A549 (cell line): Measurements from ENCODE around the gene RAET1L. TPM values are rescaled to one million over a fixed set of nuclear protein-coding genes. Genes with fewer than 3 reads are reported as not detected.
"Not testable (repeated sequence)": the region's sequence is repeated elsewhere in the genome, so short reads cannot be mapped to it uniquely, and the experiment has no call there.

Experiments
- ATAC-seq, 2 experiments: fragments of 200-7000 bp in 1 of 2; fragments of >200 bp in 1 of 2; cut with Nextera tagmentation in 1 of 2; cut with Tn5 transposase in 1 of 2; 3 replicates each; pipeline versions ENCODE4 v1.8.0 to v1.9.1; 2018 to 2020; ENCODE audit warnings: mild to moderate bottlenecking in 1 of 2, moderate library complexity in 1 of 2
- CTCF ChIA-PET: fragments of 300-600 bp; sonication (Branson Sonifier 250); formaldehyde crosslinking; extraction: SDS; loops from one replicate; lab custom pipeline; 2021; ENCODE audit warnings: antibody characterized with exemption, inconsistent platforms; lab: Yijun Ruan, JAX
- POLR2A ChIA-PET: fragments of 350-600 bp; formaldehyde crosslinking; extraction: SDS; loops from one replicate; lab custom pipeline; 2021; ENCODE audit warnings: antibody characterized with exemption, inconsistent platforms; lab: Yijun Ruan, JAX
- DNase-seq, 2 experiments: peaks; one replicate each; pipeline versions ENCODE4 v3.0.0 to v3.0.0-alpha.2; 2011 to 2016; ENCODE audit warnings: low read depth in 1 of 2, low spot score in 1 of 2
- FAIRE-seq: peaks from 2 replicates; lab custom pipeline; 2011; peaks lifted over from hg19 to GRCh38; lab: Jason Lieb, UNC
- H3K27ac ChIP-seq, 2 experiments: fragments of >200 bp; sonication (Bioruptor Twin); formaldehyde crosslinking; 3 replicates each; pipeline ENCODE4 v1.5.1; 2016 to 2017
- H3K4me1 ChIP-seq: fragments of >200 bp; sonication (Bioruptor Twin); formaldehyde crosslinking; 3 replicates; pipeline ENCODE4 v1.6.1; 2016
- H3K4me2 ChIP-seq: fragments of >200 bp; sonication (Bioruptor Twin); formaldehyde crosslinking; 3 replicates; pipeline ENCODE4 v1.6.1; 2016
- H3K4me3 ChIP-seq: fragments of >200 bp; sonication (Bioruptor Twin); formaldehyde crosslinking; 3 replicates; pipeline ENCODE4 v1.5.1; 2016
- H3K9me3 ChIP-seq: fragments of >200 bp; sonication (Bioruptor Twin); formaldehyde crosslinking; 3 replicates; pipeline ENCODE4 v1.6.1; 2016
- BHLHE40 ChIP-seq: IDR thresholded peaks from 2 replicates; pipeline ENCODE4 v1.6.1; 2012; ENCODE audit warnings: low read depth, low read length, inconsistent platforms
- CHD4 ChIP-seq: fragments of 200-600 bp; sonication (generic); IDR thresholded peaks from 2 replicates; pipeline ENCODE4 v1.6.1; 2016; ENCODE audit warnings: antibody characterized with exemption, mild to moderate bottlenecking, borderline replicate concordance
- EHF ChIP-seq: fragments of 250-450 bp; sonication (Bioruptor Pico); IDR thresholded peaks from 2 replicates; pipeline ENCODE4 v1.5.0; 2020; ENCODE audit warnings: mild to moderate bottlenecking
- EHMT2 ChIP-seq: fragments of 200-600 bp; sonication (generic); IDR thresholded peaks from 2 replicates; pipeline ENCODE4 v1.6.1; 2016; ENCODE audit warnings: antibody characterized with exemption, low read depth, mild to moderate bottlenecking, moderate library complexity
- EP300 ChIP-seq, 2 experiments: fragments of >200 bp; sonication (Bioruptor Twin); formaldehyde crosslinking; IDR thresholded peaks; 2 replicates in 1 of 2; 3 replicates in 1 of 2; pipeline ENCODE4 v1.6.1; 2016 to 2017
- ESRRA ChIP-seq: fragments of 150-350 bp; IDR thresholded peaks from 2 replicates; pipeline ENCODE4 v1.6.1; 2014; ENCODE audit warnings: mild to moderate bottlenecking, low read length, borderline replicate concordance
- FOSL2 ChIP-seq, 2 experiments: fragments of 450-650 bp in 1 of 2; fragments of >200 bp in 1 of 2; sonication (Bioruptor Twin) in 1 of 2; formaldehyde crosslinking; IDR thresholded peaks; 2 replicates each; pipeline versions ENCODE4 v1.5.0 to v1.6.1; 2016 to 2020; ENCODE audit warnings: mild to moderate bottlenecking in 1 of 2, moderate library complexity in 1 of 2
- FOXS1 ChIP-seq: fragments of 250-450 bp; sonication (Bioruptor Pico); IDR thresholded peaks from 2 replicates; pipeline ENCODE4 v1.5.0; 2020; ENCODE audit warnings: mild to moderate bottlenecking, moderate library complexity
- HOXB13 ChIP-seq: fragments of 250-450 bp; sonication (Bioruptor Pico); IDR thresholded peaks from 2 replicates; pipeline ENCODE4 v1.5.0; 2020; ENCODE audit warnings: low read depth, mild to moderate bottlenecking, moderate library complexity
- KDM5A ChIP-seq: fragments of 200-600 bp; sonication (generic); IDR thresholded peaks from 2 replicates; pipeline ENCODE4 v1.6.1; 2016; ENCODE audit warnings: antibody characterized with exemption, mild to moderate bottlenecking
- MYC ChIP-seq: IDR thresholded peaks from 2 replicates; pipeline ENCODE4 v1.6.1; 2012; ENCODE audit warnings: mild to moderate bottlenecking, inconsistent platforms, low read length, improper control_type of control experiment, borderline replicate concordance
- POLR2A ChIP-seq: IDR thresholded peaks from 2 replicates; pipeline ENCODE4 v1.6.1; 2012; ENCODE audit warnings: mild to moderate bottlenecking, low read length
- SMC3 ChIP-seq: fragments of >200 bp; sonication (Bioruptor Twin); formaldehyde crosslinking; IDR thresholded peaks from 3 replicates; pipeline ENCODE4 v1.6.1; 2018; ENCODE audit warnings: inconsistent platforms
- TP53 ChIP-seq: fragments of 250-450 bp; sonication (Bioruptor Pico); IDR thresholded peaks from 2 replicates; pipeline ENCODE4 v1.5.0; 2021; ENCODE audit warnings: mild to moderate bottlenecking, moderate library complexity
- ZSCAN20 ChIP-seq: fragments of 250-450 bp; sonication (Bioruptor Pico); IDR thresholded peaks from 2 replicates; pipeline ENCODE4 v1.8.0; 2022; ENCODE audit warnings: mild to moderate bottlenecking, moderate library complexity
- WGBS: methylation state at CpG from one replicate; pipeline ENCODE4 v1.1.6; 2017; ENCODE audit errors: missing lambda C conversion rate; 5-methylcytosine and 5-hydroxymethylcytosine counted together
- polyA plus RNA-seq, 4 experiments: library from polyadenylated mRNA; depleted of rRNA in 3 of 4; stranded (reverse); fragments of >200 nt; fragmentation: RNase III in 1 of 4; extraction: RNeasy Plus Mini Kit Qiagen cat#74134 plus additional on column Dnase treatment in 1 of 4; gene quantifications; 2 replicates in 3 of 4; 3 replicates in 1 of 4; pipeline ENCODE4 v1.2.3, GENCODE V29; 2011 to 2017
- TF ChIP-seq, protein P1 (sequence below): fragments of >200 bp; sonication (Bioruptor Twin); formaldehyde crosslinking; IDR thresholded peaks from 3 replicates; pipeline ENCODE4 v1.5.1; 2016
- TF ChIP-seq, protein P2 (sequence below): fragments of 250-450 bp; sonication (Bioruptor Pico); IDR thresholded peaks from 2 replicates; pipeline ENCODE4 v1.5.0; 2021; ENCODE audit warnings: mild to moderate bottlenecking, moderate library complexity, borderline replicate concordance

The RAET1L gene
- polyA plus RNA-seq, 2 of the 4 experiments (the other 2 are of a cell fraction), result 0.22 TPM; not detected in 1

DNA sequence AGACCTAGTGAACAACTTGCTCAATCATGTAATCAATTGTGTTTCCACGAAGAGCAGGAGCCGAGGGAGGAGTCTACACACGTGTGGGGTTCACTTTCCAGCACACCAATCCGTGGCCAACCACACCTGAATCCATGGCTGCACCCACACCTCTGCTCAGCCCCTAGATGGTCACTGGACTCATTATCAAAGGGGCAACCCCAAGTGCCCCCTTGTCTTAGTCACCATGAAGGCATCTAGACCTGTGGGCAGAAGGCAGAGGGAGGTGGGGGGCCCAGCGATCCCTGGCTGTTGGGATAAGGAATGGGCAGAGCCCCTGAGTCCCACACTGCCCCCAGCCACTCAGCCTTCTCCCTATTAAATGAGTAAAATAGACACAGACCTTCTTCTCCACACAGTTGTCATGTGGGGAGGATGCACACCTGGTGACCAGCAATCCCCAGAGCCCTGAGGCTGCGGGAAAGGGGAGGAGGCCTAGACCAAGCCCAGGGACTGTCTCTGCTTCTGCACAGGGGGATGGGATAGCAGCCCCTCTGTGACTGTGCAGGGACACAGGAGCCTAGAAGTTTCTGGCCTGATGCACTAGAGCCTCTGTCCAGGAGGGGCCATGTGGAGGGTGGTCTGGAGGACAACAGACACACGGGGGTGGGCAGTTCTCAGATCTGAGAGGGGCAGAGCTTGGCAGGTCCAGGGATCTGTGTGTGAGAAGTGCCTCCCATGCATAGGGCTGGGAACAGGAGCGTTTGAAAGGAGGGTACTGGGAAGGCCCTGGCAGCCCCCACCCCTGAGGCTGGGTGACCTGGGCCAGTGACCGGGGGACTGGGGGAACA, 1.9 kb upstream of the RAET1L start (continued):
- TF ChIP-seq, protein P1, sequence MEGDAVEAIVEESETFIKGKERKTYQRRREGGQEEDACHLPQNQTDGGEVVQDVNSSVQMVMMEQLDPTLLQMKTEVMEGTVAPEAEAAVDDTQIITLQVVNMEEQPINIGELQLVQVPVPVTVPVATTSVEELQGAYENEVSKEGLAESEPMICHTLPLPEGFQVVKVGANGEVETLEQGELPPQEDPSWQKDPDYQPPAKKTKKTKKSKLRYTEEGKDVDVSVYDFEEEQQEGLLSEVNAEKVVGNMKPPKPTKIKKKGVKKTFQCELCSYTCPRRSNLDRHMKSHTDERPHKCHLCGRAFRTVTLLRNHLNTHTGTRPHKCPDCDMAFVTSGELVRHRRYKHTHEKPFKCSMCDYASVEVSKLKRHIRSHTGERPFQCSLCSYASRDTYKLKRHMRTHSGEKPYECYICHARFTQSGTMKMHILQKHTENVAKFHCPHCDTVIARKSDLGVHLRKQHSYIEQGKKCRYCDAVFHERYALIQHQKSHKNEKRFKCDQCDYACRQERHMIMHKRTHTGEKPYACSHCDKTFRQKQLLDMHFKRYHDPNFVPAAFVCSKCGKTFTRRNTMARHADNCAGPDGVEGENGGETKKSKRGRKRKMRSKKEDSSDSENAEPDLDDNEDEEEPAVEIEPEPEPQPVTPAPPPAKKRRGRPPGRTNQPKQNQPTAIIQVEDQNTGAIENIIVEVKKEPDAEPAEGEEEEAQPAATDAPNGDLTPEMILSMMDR, result no peak
- TF ChIP-seq CHD4, result no peak
- TF ChIP-seq ESRRA, result no peak
- no peak for TF ChIP-seq EHF (CRISPR knock-in tag)
- no peak for TF ChIP-seq TP53 (CRISPR knock-in tag)

DNA sequence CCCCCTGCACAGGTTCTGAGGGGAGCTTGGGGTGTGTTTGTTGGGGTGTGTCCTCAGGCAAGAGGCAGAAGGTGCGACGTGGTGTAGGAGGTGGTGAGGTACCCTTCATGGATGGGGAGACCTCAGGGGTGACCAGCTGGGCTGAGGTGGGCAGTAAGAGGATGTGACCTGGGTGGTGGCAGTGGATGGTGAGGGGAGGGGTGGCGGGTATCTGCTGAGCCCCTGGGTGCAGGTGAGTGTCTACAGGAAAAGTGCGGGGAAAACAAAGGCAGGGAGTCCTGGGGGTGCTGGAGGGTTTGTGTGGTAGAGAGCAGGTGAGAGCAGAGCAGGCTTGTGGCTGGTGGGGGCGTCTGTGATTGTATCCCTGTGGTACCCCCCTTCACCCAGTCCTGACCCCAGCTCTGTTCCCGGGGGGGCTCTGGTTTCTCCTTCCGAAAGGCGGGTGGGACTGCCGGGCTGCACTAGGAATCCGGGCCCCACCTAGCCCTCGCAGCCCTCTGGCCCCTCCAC, 631 bp downstream of the RAET1L start:
- FAIRE-seq (no peak), DNase-seq (no peak), ATAC-seq (no peak)
- ChIA-PET POLR2A (no interaction called here), CTCF (no interaction called here)
- Histone ChIP-seq H3K4me3 (no peak overlapping the region), H3K9me3 (no peaks in the 10 kb centered on the region), H3K27ac (peak overlapping the region in 1 of 2 experiments; percentile 58; a peak in 3 of 6 replicates), H3K4me1 (peaks cover 11% of the 10 kb centered on the region; the same call in 1 of the 3 replicates), H3K4me2 (peak overlapping the region; percentile 80)
- WGBS, result 81% methylated on average over 6 of the region's 11 CpGs
- TF ChIP-seq CHD4, result no peak
- no peak for TF ChIP-seq EHMT2
- TF ChIP-seq FOSL2 (IDR thresholded peaks at IDR 0.05), result no peak
- no peak for TF ChIP-seq FOSL2 (CRISPR knock-in tag; IDR thresholded peaks at IDR 0.05)
- no peak for TF ChIP-seq KDM5A
- no peak for TF ChIP-seq BHLHE40
- TF ChIP-seq POLR2A, result no peak
- no peak for TF ChIP-seq ZSCAN20 (CRISPR knock-in tag)
- TF ChIP-seq MYC, result no peak
- no peak for TF ChIP-seq SMC3
- no peak for TF ChIP-seq EP300 (IDR thresholded peaks at IDR 0.05)
- TF ChIP-seq HOXB13 (CRISPR knock-in tag), result no peak
- no peak for TF ChIP-seq FOXS1 (CRISPR knock-in tag)
- TF ChIP-seq, protein P2, sequence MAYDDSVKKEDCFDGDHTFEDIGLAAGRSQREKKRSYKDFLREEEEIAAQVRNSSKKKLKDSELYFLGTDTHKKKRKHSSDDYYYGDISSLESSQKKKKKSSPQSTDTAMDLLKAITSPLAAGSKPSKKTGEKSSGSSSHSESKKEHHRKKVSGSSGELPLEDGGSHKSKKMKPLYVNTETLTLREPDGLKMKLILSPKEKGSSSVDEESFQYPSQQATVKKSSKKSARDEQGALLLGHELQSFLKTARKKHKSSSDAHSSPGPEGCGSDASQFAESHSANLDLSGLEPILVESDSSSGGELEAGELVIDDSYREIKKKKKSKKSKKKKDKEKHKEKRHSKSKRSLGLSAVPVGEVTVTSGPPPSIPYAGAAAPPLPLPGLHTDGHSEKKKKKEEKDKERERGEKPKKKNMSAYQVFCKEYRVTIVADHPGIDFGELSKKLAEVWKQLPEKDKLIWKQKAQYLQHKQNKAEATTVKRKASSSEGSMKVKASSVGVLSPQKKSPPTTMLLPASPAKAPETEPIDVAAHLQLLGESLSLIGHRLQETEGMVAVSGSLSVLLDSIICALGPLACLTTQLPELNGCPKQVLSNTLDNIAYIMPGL (CRISPR knock-in tag), result no peak

DNA sequence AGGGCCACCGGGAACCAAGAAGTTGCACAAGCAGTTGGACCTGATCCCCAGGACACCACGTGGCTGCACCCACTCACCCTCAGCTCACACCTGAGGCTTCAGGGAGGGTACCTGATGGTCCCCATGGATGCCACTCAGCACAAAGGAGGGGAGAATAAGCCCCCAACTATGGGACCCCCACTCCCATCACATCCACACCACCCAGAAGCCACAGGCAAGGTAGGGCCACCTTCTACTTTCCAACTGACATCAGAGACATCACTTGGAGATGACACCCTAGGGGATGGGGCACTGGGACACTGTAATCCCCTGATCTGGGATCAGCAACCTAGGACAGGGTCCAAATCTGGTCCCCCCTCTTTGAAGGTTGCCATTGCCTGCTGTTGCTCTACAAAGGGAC, 1.3 kb downstream of the RAET1L start:
- FAIRE-seq, CTCF ChIA-PET, DNase-seq, H3K4me3 ChIP-seq, H3K27ac ChIP-seq, H3K9me3 ChIP-seq, POLR2A ChIA-PET, ATAC-seq, H3K4me2 ChIP-seq: not testable (repeated sequence)
- H3K4me1 ChIP-seq, result peaks cover 11% of the 10 kb centered on the region; the same call in 1 of the 3 replicates
- WGBS, result 64% methylated on average over 2 of the region's 2 CpGs

DNA sequence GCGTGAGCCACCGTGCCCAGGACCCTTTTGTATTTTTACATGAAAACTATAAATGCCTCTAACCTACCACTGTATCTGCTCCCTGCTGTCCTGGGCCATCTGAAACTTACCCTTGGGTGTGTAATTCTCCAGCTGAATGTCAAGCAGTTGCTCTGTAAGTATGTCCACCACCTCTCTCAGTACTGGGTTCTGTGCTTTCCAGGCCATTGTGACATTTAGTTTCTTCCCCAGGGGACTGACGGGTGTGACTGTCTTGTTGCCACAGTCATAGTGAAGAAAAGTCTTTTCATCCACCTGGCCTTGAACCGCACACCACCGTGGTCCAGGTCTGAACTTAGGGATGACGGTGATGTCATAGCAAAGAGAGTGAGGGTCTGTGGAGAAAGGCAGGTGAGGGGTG, 3.5 kb downstream of the RAET1L start:
- FAIRE-seq, H3K9me3 ChIP-seq, CTCF ChIA-PET, DNase-seq, POLR2A ChIA-PET, ATAC-seq, H3K4me3 ChIP-seq, H3K27ac ChIP-seq, H3K4me2 ChIP-seq: not testable (repeated sequence)
- H3K4me1 ChIP-seq, result peaks cover 11% of the 10 kb centered on the region; the same call in 1 of the 3 replicates
- 91% methylated on average over 2 of the region's 6 CpGs for WGBS
